Sigmoid colon (tissue), 7 donors: ENCODE results near the gene RIT2. TPM values are rescaled to one million over a fixed set of nuclear protein-coding genes. Genes with fewer than 3 reads are reported as not detected.

Source experiments
- DNase-seq: peaks from one replicate; pipeline ENCODE4 v3.0.0-alpha.2; 2019
- H3K27ac ChIP-seq, 4 donors: fragments of 200-600 bp; sonication (generic); one replicate each; pipeline ENCODE4 v1.5.1; 2016 to 2019; ENCODE audit warnings: mild to moderate bottlenecking in 1 of 4
- H3K27me3 ChIP-seq, 3 donors: fragments of 200-600 bp; sonication (generic); one replicate each; pipeline ENCODE4 v1.5.1; 2019; ENCODE audit warnings: mild to moderate bottlenecking in 1 of 3
- H3K36me3 ChIP-seq, 4 donors: fragments of 200-600 bp; sonication (generic); one replicate each; pipeline ENCODE4 v1.5.1; 2016 to 2019
- H3K4me1 ChIP-seq, 4 donors: fragments of 200-600 bp; sonication (generic); one replicate each; pipeline ENCODE4 v1.5.1; 2017 to 2019
- H3K4me3 ChIP-seq, 4 donors: fragments of 200-600 bp; sonication (generic); one replicate each; pipeline ENCODE4 v1.5.1; 2017 to 2019; ENCODE audit warnings: mild to moderate bottlenecking in 2 of 4, moderate library complexity in 1 of 4
- H3K9me3 ChIP-seq, 4 donors: fragments of 200-600 bp in 3 of 4; sonication (generic) in 3 of 4; one replicate each; pipeline versions ENCODE4 v1.5.1 to v1.6.1; 2013 to 2019
- CTCF ChIP-seq, 4 experiments: fragments of 450-650 bp in 3 of 4; fragments of 200-600 bp in 1 of 4; IDR thresholded peaks; one replicate each; pipeline ENCODE4 v1.5.1; 2016 to 2019; ENCODE audit warnings: antibody characterized with exemption in 4 of 4, mild to moderate bottlenecking in 3 of 4, moderate library complexity in 2 of 4
- EP300 ChIP-seq, 4 donors: sonication (generic); formaldehyde crosslinking; IDR thresholded peaks; one replicate each; pipeline ENCODE4 v1.6.1; 2017; ENCODE audit warnings: antibody characterized with exemption in 4 of 4
- POLR2A ChIP-seq, 2 donors: fragments of 450-650 bp; IDR thresholded peaks; one replicate each; pipeline ENCODE4 v1.6.1; 2016; ENCODE audit warnings: antibody characterized with exemption in 2 of 2, mild to moderate bottlenecking in 2 of 2, moderate library complexity in 2 of 2
- POLR2AphosphoS5 ChIP-seq, 4 donors: sonication (generic); formaldehyde crosslinking; IDR thresholded peaks; one replicate each; pipeline ENCODE4 v1.6.1; 2017; ENCODE audit warnings: antibody characterized with exemption in 4 of 4
- WGBS, 2 donors: extraction: QIAGEN DNeasy Blood & Tissue Kit; methylation state at CpG; one replicate each; pipeline ENCODE4 v1.1.7; 2013; 5-methylcytosine and 5-hydroxymethylcytosine counted together
- intact Hi-C: fragments of 100-400 bp; cut with DNase I; formaldehyde crosslinking; loops from one replicate; pipeline ENCODE4 v1.15.1; 2023
- polyA plus RNA-seq, 3 donors: library from polyadenylated mRNA; stranded (reverse); fragments of 200-250 nt; gene quantifications; one replicate each; pipeline ENCODE4 v1.2.3, GENCODE V29; 2013
- total RNA-seq, 4 donors: library from RNA; depleted of rRNA; stranded (reverse); fragments of >200 nt; gene quantifications; one replicate each; pipeline ENCODE4 v1.1.0, GENCODE V29; 2016
- donor health status: healthy with polysubstance abuse.
- donor health status: Bipolar disorder and iron deficiency.
- donor health status: healthy.

The RIT2 gene
- total and polyA plus RNA-seq, 7 donors: 0.17 to 1.8 TPM; not detected in 5

GRCh38 chr18:42941860-42942259, 173.6 kb downstream of the RIT2 start:
- DNase-seq: no peak
- H3K27me3 ChIP-seq: no peaks in the 10 kb centered on the region
- 40 to 84% methylated on average over 2 of the region's 2 CpGs for WGBS, 2 donors

GRCh38 chr18:42941021-42941420, 174.5 kb downstream of the RIT2 start:
- Histone ChIP-seq H3K27me3 (no peaks in the 10 kb centered on the region), H3K36me3 (no peaks in the 10 kb centered on the region), H3K9me3 (peaks cover 0 to 4% (median 0%) of the 10 kb centered on the region in 4 donors), H3K4me1 (no peaks in the 10 kb centered on the region), H3K27ac (no peak overlapping the region), H3K4me3 (no peak overlapping the region)
- 73 to 81% methylated on average over 2 of the region's 2 CpGs for WGBS, 2 donors
- intact Hi-C loops: no loop called here
- DNase-seq: no peak
- no peak for TF ChIP-seq CTCF (IDR thresholded peaks at IDR 0.05)
- no peak for TF ChIP-seq POLR2AphosphoS5 (IDR thresholded peaks at IDR 0.05)
- no peak for TF ChIP-seq POLR2A (IDR thresholded peaks at IDR 0.05)
- TF ChIP-seq EP300 (IDR thresholded peaks at IDR 0.05): no peak

More at GRCh38 chr18:42941860-42942259, 173.6 kb downstream of the RIT2 start:
- no peak overlapping the region for H3K4me3 ChIP-seq
- H3K36me3 ChIP-seq: no peaks in the 10 kb centered on the region
- intact Hi-C loops: no loop called here
- H3K4me1 ChIP-seq: no peaks in the 10 kb centered on the region
- H3K9me3 ChIP-seq: peaks cover 0 to 4% (median 0%) of the 10 kb centered on the region in 4 donors
- no peak overlapping the region for H3K27ac ChIP-seq
- TF ChIP-seq CTCF (IDR thresholded peaks at IDR 0.05) (no peak), POLR2A (IDR thresholded peaks at IDR 0.05) (no peak), POLR2AphosphoS5 (IDR thresholded peaks at IDR 0.05) (no peak), EP300 (IDR thresholded peaks at IDR 0.05) (no peak)

DNA sequence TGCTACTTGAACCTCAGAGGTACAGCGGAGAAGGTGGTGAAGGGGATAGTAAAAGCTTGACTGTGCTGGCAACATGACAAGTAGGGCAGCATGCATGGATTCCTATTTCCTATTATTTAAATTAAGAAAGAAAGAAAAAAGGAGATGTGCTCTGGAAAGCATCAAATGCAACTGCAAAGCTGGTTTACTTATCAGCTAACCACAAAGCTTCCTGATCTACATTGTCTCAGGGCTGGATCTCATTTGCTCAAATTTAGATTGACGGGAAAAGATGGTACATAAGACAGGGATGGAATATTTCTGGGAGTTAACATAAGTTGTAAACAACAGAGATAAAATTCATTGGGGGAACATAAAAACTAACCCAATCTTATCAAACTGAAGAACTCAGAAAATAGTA, 178.0 kb downstream of the RIT2 start:
- no peaks in the 10 kb centered on the region for H3K4me1 ChIP-seq
- intact Hi-C loops: no loop called here

GRCh38 chr18:42936289-42936688, 179.2 kb downstream of the RIT2 start:
- intact Hi-C loops: no loop called here
- Histone ChIP-seq H3K36me3 (no peaks in the 10 kb centered on the region), H3K4me3 (no peak overlapping the region), H3K4me1 (no peaks in the 10 kb centered on the region), H3K27ac (no peak overlapping the region), H3K9me3 (no peaks in the 10 kb centered on the region), H3K27me3 (no peaks in the 10 kb centered on the region)
- TF ChIP-seq EP300 (IDR thresholded peaks at IDR 0.05): no peak
- TF ChIP-seq POLR2A (IDR thresholded peaks at IDR 0.05): no peak
- TF ChIP-seq POLR2AphosphoS5 (IDR thresholded peaks at IDR 0.05): no peak
- no peak for TF ChIP-seq CTCF (IDR thresholded peaks at IDR 0.05)
- no peak for DNase-seq
- 49 to 66% methylated on average over 2 of the region's 2 CpGs for WGBS, 2 donors

More for the DNA sequence above, 178.0 kb downstream of the RIT2 start:
- no peak for DNase-seq
- Histone ChIP-seq H3K27ac (no peak overlapping the region), H3K4me3 (no peak overlapping the region), H3K27me3 (no peaks in the 10 kb centered on the region), H3K36me3 (no peaks in the 10 kb centered on the region), H3K9me3 (no peaks in the 10 kb centered on the region)
- WGBS, 2 donors: 84 to 95% methylated on average over 2 of the region's 2 CpGs
- TF ChIP-seq POLR2A (IDR thresholded peaks at IDR 0.05) (no peak), CTCF (IDR thresholded peaks at IDR 0.05) (no peak), EP300 (IDR thresholded peaks at IDR 0.05) (no peak), POLR2AphosphoS5 (IDR thresholded peaks at IDR 0.05) (no peak)

GRCh38 chr18:42931491-42931890, 184.0 kb downstream of the RIT2 start:
- H3K27ac ChIP-seq: no peak overlapping the region
- intact Hi-C loops: no loop called here
- TF ChIP-seq EP300 (IDR thresholded peaks at IDR 0.05): no peak
- TF ChIP-seq POLR2A (IDR thresholded peaks at IDR 0.05): no peak
- TF ChIP-seq POLR2AphosphoS5 (IDR thresholded peaks at IDR 0.05): no peak
- no peak for TF ChIP-seq CTCF (IDR thresholded peaks at IDR 0.05)

More at GRCh38 chr18:42931491-42931890, 184.0 kb downstream of the RIT2 start:
- no peaks in the 10 kb centered on the region for H3K36me3 ChIP-seq
- no peaks in the 10 kb centered on the region for H3K4me1 ChIP-seq
- H3K9me3 ChIP-seq: no peaks in the 10 kb centered on the region
- H3K4me3 ChIP-seq: no peak overlapping the region
- WGBS, 2 donors: 15 to 44% methylated on average over 3 of the region's 3 CpGs
- no peak for DNase-seq
- no peaks in the 10 kb centered on the region for H3K27me3 ChIP-seq
